H1 (cell line): ENCODE data around the gene PLAAT2.

ENCODE experiments used
- BACH1 ChIP-seq: IDR thresholded peaks from 2 replicates; pipeline ENCODE4 v1.6.1; 2012; ENCODE audit warnings: low read length, improper control_type of control experiment
- CBX5 ChIP-seq: fragments of 300-800, 300-1000 bp; sonication (generic); IDR thresholded peaks from 2 replicates; pipeline ENCODE4 v1.7.1; 2016; ENCODE audit warnings: antibody characterized with exemption, low read length, low read depth
- CREB1 ChIP-seq: IDR thresholded peaks from 2 replicates; pipeline ENCODE4 v1.6.1; 2012; ENCODE audit warnings: inconsistent platforms
- EP300 ChIP-seq, 2 experiments: IDR thresholded peaks; 1 replicate in 1 of 2; 2 replicates in 1 of 2; pipeline ENCODE4 v1.6.1; 2011 to 2012; ENCODE audit warnings: low read depth in 2 of 2, low read length in 2 of 2, mild to moderate bottlenecking in 2 of 2, borderline replicate concordance in 1 of 2, inconsistent platforms in 1 of 2, moderate library complexity in 1 of 2
- NANOG ChIP-seq: IDR thresholded peaks from 2 replicates; pipeline ENCODE4 v1.6.1; 2011; ENCODE audit warnings: low read length, low read depth, mild to moderate bottlenecking, inconsistent platforms; ENCODE audit not compliant: insufficient read depth, poor library complexity, severe bottlenecking
- RAD21 ChIP-seq, 2 experiments: IDR thresholded peaks in 1 of 2; conservative IDR thresholded peaks in 1 of 2; 2 replicates each; pipeline ENCODE4 v1.6.1; 2011; ENCODE audit warnings: low read depth in 2 of 2, low read length in 2 of 2, improper control_type of control experiment in 1 of 2, inconsistent platforms in 1 of 2, mild to moderate bottlenecking in 1 of 2, moderate library complexity in 1 of 2
- RNF2 ChIP-seq: fragments of 200-900, 300-1000 bp; sonication (generic); IDR thresholded peaks from 2 replicates; pipeline ENCODE4 v1.7.1; 2016; ENCODE audit warnings: borderline replicate concordance, low read depth, mild to moderate bottlenecking, antibody characterized with exemption, low read length; ENCODE audit not compliant: poor library complexity, severe bottlenecking; ENCODE audit errors: missing control alignments
- TAF1 ChIP-seq: IDR thresholded peaks from 2 replicates; pipeline ENCODE4 v1.6.1; 2011; ENCODE audit warnings: mild to moderate bottlenecking, low read depth, low read length
- TF ChIP-seq, protein P1 (sequence below), 3 experiments: IDR thresholded peaks; 1 replicate in 2 of 3; 2 replicates in 1 of 3; pipeline versions ENCODE4 v1.5.1 to v1.6.1; 2011; ENCODE audit warnings: low read length in 3 of 3, mild to moderate bottlenecking in 3 of 3, inconsistent platforms in 2 of 3, low read depth in 1 of 3, moderate library complexity in 1 of 3; ENCODE audit not compliant: insufficient read depth in 1 of 3; ENCODE audit errors: control extremely low read depth in 1 of 3

GRCh38 chr11:63536669-63537292 lies 26.4 kb downstream of the PLAAT2 start, which contains the start of gene PLAAT4:
- TF ChIP-seq EP300 (IDR thresholded peaks at IDR 0.05; ENCODE audit: borderline replicate concordance in 1 of 2, low read depth in 2 of 2, low read length in 2 of 2) (no peak), TAF1 (no peak), BACH1 (no peak), RNF2 (no peak), NANOG (no peak), RAD21 (IDR thresholded peaks at IDR 0.05 in 1 of 2, conservative IDR thresholded peaks at IDR 0.05 in 1 of 2; ENCODE audit: low read depth in 2 of 2, low read length in 2 of 2) (no peak), CBX5 (no peak), CREB1 (no peak)
- TF ChIP-seq, protein P1, sequence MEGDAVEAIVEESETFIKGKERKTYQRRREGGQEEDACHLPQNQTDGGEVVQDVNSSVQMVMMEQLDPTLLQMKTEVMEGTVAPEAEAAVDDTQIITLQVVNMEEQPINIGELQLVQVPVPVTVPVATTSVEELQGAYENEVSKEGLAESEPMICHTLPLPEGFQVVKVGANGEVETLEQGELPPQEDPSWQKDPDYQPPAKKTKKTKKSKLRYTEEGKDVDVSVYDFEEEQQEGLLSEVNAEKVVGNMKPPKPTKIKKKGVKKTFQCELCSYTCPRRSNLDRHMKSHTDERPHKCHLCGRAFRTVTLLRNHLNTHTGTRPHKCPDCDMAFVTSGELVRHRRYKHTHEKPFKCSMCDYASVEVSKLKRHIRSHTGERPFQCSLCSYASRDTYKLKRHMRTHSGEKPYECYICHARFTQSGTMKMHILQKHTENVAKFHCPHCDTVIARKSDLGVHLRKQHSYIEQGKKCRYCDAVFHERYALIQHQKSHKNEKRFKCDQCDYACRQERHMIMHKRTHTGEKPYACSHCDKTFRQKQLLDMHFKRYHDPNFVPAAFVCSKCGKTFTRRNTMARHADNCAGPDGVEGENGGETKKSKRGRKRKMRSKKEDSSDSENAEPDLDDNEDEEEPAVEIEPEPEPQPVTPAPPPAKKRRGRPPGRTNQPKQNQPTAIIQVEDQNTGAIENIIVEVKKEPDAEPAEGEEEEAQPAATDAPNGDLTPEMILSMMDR (IDR thresholded peaks at IDR 0.05; ENCODE audit: control extremely low read depth in 1 of 3, insufficient read depth in 1 of 3, low read depth in 1 of 3, low read length in 3 of 3), result no peak
